Measurements from ENCODE around the gene HSP90AA1. TPM values are rescaled to one million over a fixed set of nuclear protein-coding genes. Genes with fewer than 3 reads are reported as not detected.

Gene HSP90AA1
- total RNA-seq, 6 experiments from 2014 or later, result 616 to 859 (median 665) TPM

DNA sequence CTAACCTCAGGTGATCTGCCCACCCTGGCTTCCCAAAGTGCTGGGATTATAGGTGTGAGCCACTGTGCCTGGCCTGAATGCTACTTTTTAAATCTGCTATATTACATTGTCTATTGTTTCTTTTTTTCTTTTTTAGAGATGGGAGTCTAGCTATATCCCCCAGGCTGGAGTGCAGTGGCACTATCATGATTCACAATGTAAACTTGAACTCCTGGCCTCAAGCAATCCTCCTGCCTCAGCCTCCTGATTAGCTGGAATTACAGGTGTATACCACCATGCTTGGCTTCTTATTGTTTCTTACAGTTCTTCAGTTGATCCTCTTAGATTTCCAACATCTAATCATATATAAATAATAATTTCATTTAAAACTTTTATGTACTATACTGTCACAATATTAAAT, 37.6 kb upstream of the HSP90AA1 start:
- H3K27ac Mint-ChIP-seq, result no peak overlapping the region
- H3K9me3 Mint-ChIP-seq, result no peaks in the 10 kb centered on the region
- no peak for DNase-seq
- no peak overlapping the region for H3K4me3 Mint-ChIP-seq
- no peaks in the 10 kb centered on the region for H3K27me3 Mint-ChIP-seq (ENCODE audit: insufficient read depth)
- H3K36me3 Mint-ChIP-seq (ENCODE audit: low read depth), result no peaks in the 10 kb centered on the region
- H3K4me1 Mint-ChIP-seq (ENCODE audit: low read depth), result peaks cover 6% of the 10 kb centered on the region
- TF ChIP-seq, protein P1, sequence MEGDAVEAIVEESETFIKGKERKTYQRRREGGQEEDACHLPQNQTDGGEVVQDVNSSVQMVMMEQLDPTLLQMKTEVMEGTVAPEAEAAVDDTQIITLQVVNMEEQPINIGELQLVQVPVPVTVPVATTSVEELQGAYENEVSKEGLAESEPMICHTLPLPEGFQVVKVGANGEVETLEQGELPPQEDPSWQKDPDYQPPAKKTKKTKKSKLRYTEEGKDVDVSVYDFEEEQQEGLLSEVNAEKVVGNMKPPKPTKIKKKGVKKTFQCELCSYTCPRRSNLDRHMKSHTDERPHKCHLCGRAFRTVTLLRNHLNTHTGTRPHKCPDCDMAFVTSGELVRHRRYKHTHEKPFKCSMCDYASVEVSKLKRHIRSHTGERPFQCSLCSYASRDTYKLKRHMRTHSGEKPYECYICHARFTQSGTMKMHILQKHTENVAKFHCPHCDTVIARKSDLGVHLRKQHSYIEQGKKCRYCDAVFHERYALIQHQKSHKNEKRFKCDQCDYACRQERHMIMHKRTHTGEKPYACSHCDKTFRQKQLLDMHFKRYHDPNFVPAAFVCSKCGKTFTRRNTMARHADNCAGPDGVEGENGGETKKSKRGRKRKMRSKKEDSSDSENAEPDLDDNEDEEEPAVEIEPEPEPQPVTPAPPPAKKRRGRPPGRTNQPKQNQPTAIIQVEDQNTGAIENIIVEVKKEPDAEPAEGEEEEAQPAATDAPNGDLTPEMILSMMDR (IDR thresholded peaks at IDR 0.05), result no peak

DNA sequence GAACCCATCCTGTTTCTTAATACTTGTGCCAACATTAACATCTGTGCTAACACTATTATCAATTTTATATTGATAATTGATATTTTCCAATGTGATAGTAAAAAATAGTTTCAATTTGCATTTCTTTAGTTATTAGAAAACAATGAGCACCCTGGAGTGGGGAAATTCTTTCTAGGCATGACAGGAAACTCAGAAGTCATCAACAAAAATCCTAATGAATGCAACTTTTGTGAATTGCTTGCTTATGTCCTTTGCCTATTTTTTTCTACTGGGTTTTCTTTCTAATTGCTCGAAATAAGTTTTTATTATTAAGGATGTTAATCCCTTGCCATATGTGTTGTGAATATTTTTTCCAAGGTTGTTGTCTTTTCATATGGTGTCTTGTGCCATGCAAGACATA, 34.7 kb upstream of the HSP90AA1 start:
- TF ChIP-seq, protein P1 (IDR thresholded peaks at IDR 0.05), result no peak
- DNase-seq, result no peak
- Mint-ChIP-seq H3K4me3 (no peak overlapping the region), H3K36me3 (ENCODE audit: low read depth) (peaks cover 9% of the 10 kb centered on the region), H3K9me3 (no peaks in the 10 kb centered on the region), H3K27me3 (ENCODE audit: insufficient read depth) (no peaks in the 10 kb centered on the region), H3K27ac (no peak overlapping the region), H3K4me1 (ENCODE audit: low read depth) (peaks cover 6% of the 10 kb centered on the region)

DNA sequence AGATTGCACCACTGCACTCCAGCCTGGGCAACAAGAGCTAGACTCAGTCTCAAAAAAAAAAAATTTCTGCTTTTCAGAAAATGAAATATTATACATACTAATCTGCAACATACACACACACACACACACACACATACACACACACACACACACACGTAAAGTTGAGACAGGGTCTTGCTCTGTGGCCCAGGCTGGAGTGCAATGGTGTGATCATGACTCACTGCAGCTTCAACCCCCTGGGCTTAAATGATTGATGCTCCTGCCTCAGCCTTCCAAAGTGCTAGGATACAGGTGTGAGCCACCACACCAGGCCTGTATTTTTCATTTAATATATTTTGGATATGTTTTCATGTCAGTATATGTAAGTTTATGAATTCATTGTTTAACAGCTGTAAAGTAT, 34.0 kb upstream of the HSP90AA1 start:
- H3K4me3 Mint-ChIP-seq, result no peak overlapping the region
- no peak for DNase-seq
- peaks cover 6% of the 10 kb centered on the region for H3K4me1 Mint-ChIP-seq (ENCODE audit: low read depth)
- no peaks in the 10 kb centered on the region for H3K9me3 Mint-ChIP-seq
- no peak overlapping the region for H3K27ac Mint-ChIP-seq
- no peaks in the 10 kb centered on the region for H3K27me3 Mint-ChIP-seq (ENCODE audit: insufficient read depth)
- TF ChIP-seq, protein P1 (IDR thresholded peaks at IDR 0.05), result no peak
- peaks cover 9% of the 10 kb centered on the region for H3K36me3 Mint-ChIP-seq (ENCODE audit: low read depth)

DNA sequence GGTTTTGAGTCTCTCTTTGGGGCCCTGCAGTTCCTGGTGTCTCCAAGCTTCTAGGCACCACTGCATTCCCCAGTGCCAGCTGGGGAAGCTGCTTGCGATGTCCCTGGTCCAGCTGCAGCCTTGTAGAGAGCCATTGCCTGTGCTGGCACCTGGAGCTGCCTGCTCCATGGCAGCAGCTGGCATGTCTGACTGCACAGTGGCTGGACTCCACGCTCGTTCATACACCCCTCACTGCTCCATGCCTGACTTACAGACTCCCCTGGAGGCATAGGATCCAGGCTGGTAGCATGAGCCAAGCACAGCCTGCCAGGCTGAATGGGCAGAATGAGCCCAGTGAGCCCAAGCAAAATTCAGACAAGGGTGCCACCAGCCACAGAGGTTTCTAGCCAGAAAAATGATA, 31.0 kb upstream of the HSP90AA1 start:
- Mint-ChIP-seq H3K4me3 (no peak overlapping the region), H3K9me3 (no peaks in the 10 kb centered on the region), H3K27ac (no peak overlapping the region), H3K36me3 (ENCODE audit: low read depth) (peaks cover 9% of the 10 kb centered on the region), H3K27me3 (ENCODE audit: insufficient read depth) (no peaks in the 10 kb centered on the region; the same call in 1 of the 2 replicates), H3K4me1 (ENCODE audit: low read depth) (no peaks in the 10 kb centered on the region)
- TF ChIP-seq, protein P1 (IDR thresholded peaks at IDR 0.05), result no peak
- DNase-seq, result no peak

DNA sequence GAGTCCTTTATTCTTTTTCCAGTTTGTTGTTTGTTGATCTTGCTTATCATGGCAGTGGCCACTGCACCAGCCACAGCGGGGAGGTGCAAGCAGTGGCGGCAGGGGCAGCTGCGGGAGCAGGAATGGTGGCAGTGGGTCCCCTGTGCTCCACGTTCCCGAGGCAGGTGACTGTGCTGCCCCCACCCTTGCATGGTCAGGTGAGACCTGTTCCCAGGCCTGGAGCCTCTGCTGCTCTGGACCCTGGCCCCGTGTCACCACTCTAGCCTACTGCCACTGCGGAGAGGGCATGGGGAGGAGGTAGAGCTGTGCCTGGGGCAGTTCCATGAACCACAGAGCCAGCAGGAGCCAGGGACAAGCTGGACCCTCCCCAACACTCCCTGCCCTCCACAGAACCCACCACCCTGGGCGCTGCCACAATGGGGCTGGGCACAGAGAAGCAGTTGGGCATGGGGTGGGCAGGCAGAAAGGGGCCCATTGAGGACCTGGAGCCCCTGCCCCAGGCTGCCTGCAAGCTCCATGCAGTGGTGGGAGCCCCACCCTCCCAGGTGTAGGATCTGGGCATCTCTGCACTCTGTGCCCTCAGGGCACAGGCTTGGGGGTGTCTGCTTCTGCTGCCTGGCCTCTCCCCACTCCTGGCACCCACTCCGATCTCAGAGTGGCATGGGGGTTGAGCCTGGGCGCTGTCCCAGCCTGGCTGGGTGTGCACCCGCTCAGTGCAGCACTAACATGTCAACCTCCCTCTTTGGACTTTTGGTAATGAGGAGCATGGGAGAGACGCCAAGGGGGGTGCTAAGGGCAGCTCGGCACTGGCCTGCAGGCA, 29.7 kb upstream of the HSP90AA1 start:
- H3K9me3 Mint-ChIP-seq, result peaks cover 9% of the 10 kb centered on the region
- DNase-seq, result no peak
- no peak overlapping the region for H3K4me3 Mint-ChIP-seq
- no peaks in the 10 kb centered on the region; the same call in none of the 2 replicates for H3K27me3 Mint-ChIP-seq (ENCODE audit: insufficient read depth)
- H3K27ac Mint-ChIP-seq, result no peak overlapping the region
- H3K36me3 Mint-ChIP-seq (ENCODE audit: low read depth), result peaks cover 9% of the 10 kb centered on the region
- TF ChIP-seq, protein P1 (IDR thresholded peaks at IDR 0.05), result no peak
- H3K4me1 Mint-ChIP-seq (ENCODE audit: low read depth), result no peaks in the 10 kb centered on the region
